GM12874 (cell line): Measurements from ENCODE around the gene SAMD5.

ENCODE experiments used
- CTCF ChIP-seq: IDR thresholded peaks from 2 replicates; pipeline ENCODE4 v1.5.1; 2011; ENCODE audit warnings: low read depth, mild to moderate bottlenecking, control low read depth, low read length, moderate library complexity; ENCODE audit not compliant: insufficient read depth

SAMD5 gene

GRCh38 chr6:147586044-147586443, 77.6 kb downstream of the SAMD5 start:
- TF ChIP-seq CTCF: no peak

- TF ChIP-seq CTCF: no peak
These were observed 79.4 kb downstream of the SAMD5 start for GRCh38 chr6:147587907-147588306.

- TF ChIP-seq CTCF: no peak
These were observed 80.0 kb downstream of the SAMD5 start for GRCh38 chr6:147588469-147588868.

GRCh38 chr6:147589739-147590250, 81.3 kb downstream of the SAMD5 start:
- no peak for TF ChIP-seq CTCF

- TF ChIP-seq CTCF: no peak
These were observed 87.5 kb downstream of the SAMD5 start for GRCh38 chr6:147595961-147596360.

GRCh38 chr6:147603392-147604081, 95.0 kb downstream of the SAMD5 start:
- no peak for TF ChIP-seq CTCF

- no peak for TF ChIP-seq CTCF
These were observed 95.9 kb downstream of the SAMD5 start for GRCh38 chr6:147604373-147604772.

GRCh38 chr6:147611992-147612391, 103.5 kb downstream of the SAMD5 start:
- no peak for TF ChIP-seq CTCF
